Right ventricle myocardium inferior (tissue), 1 donor: ENCODE data around the gene HDGF. TPM values are rescaled to one million over a fixed set of nuclear protein-coding genes. Genes with fewer than 3 reads are reported as not detected.
"Not testable (repeated sequence)": the region's sequence is repeated elsewhere in the genome, so short reads cannot be mapped to it uniquely, and the experiment has no call there.

Experiments used
- ATAC-seq: fragments of 200-7000 bp; cut with Tn5 transposase; one replicate; pipeline ENCODE4 v1.9.1; 2020; ENCODE audit warnings: mild to moderate bottlenecking, moderate library complexity
- DNase-seq: peaks from one replicate; pipeline ENCODE4 v3.0.0; 2021; ENCODE audit errors: missing footprints
- intact Hi-C: fragments of 100-400 bp; cut with DNase I; formaldehyde crosslinking; loops from one replicate; pipeline ENCODE4 v1.11.0; 2022
- total RNA-seq: library from RNA; stranded (reverse); fragmentation: NEBNext Ultra II Directional; extraction: Animal tissue kit (Norgen Biotek cat#: 25700); gene quantifications from one replicate; pipeline ENCODE4 v1.2.1, GENCODE V29; 2021
- donor health status: DM: no; HTN: yes; CAD: no; lungs with severe emphysema.

The HDGF gene
- total RNA-seq, 1 donor from 2014 or later, result 183 TPM

GRCh38 chr1:156768610-156769295 lies 17.3 kb upstream of the HDGF start:
- DNase-seq, result no peak
- ATAC-seq, result no peak
- intact Hi-C loops, result no loop called here

GRCh38 chr1:156767879-156768604 lies 16.6 kb upstream of the HDGF start:
- intact Hi-C loops, result loop anchor here (1.0 to 2.0 kb wide), 3 partner anchors 17 to 40 kb away; partner anchors contain the start of genes HDGF, ISG20L2, METTL25B and MRPL24
- no peak for DNase-seq
- ATAC-seq, result peak; percentile 6

GRCh38 chr1:156767101-156767878 lies 15.8 kb upstream of the HDGF start, which contains the start of gene PRCC:
Gene PRCC (plus strand): TSS chr1:156767535. CDS start chr1:156767772, 237 bp downstream.
- intact Hi-C loops, result loop anchor here (1.0 to 2.0 kb wide), 3 partner anchors 16 to 39 kb away; partner anchors contain the start of genes HDGF, ISG20L2, METTL25B and MRPL24
- peak; percentile 98 for DNase-seq
- peak; percentile 96 for ATAC-seq

GRCh38 chr1:156766298-156767100 lies 15.0 kb upstream of the HDGF start:
- DNase-seq (no peak), ATAC-seq (peak; percentile 12)
- intact Hi-C loops, result loop anchor here (1.0 to 2.0 kb wide), 3 partner anchors 16 to 38 kb away; partner anchors contain the start of genes HDGF, ISG20L2, METTL25B and MRPL24

GRCh38 chr1:156765666-156766065 lies 14.2 kb upstream of the HDGF start:
- DNase-seq, result no peak
- ATAC-seq, result no peak
- intact Hi-C loops, result loop anchor here (2.0 kb wide), 1 partner anchor 15 kb away; the partner anchor contains the start of gene HDGF

GRCh38 chr1:156765136-156765535 lies 13.7 kb upstream of the HDGF start:
- intact Hi-C loops, DNase-seq, ATAC-seq: not testable (repeated sequence)

GRCh38 chr1:156760796-156761104 lies 9.3 kb upstream of the HDGF start:
- DNase-seq (no peak), ATAC-seq (no peak)
- intact Hi-C loops, result no loop called here

- DNase-seq, result no peak
- intact Hi-C loops, result no loop called here
- ATAC-seq, result no peak
Measured at GRCh38 chr1:156760092-156760795, 8.8 kb upstream of the HDGF start.

GRCh38 chr1:156757572-156758253 lies 6.2 kb upstream of the HDGF start:
- ATAC-seq, intact Hi-C loops, DNase-seq: not testable (repeated sequence)

- ATAC-seq (no peak), DNase-seq (no peak)
- intact Hi-C loops, result no loop called here
Measured at GRCh38 chr1:156756355-156756754, 4.9 kb upstream of the HDGF start.

GRCh38 chr1:156755527-156755950 lies 4.1 kb upstream of the HDGF start:
- intact Hi-C loops, result no loop called here
- DNase-seq, result no peak
- ATAC-seq, result no peak

- DNase-seq (no peak), ATAC-seq (no peak)
- intact Hi-C loops, result no loop called here
Measured at GRCh38 chr1:156754219-156754618, 2.7 kb upstream of the HDGF start.

GRCh38 chr1:156752843-156753482 lies 1.5 kb upstream of the HDGF start:
- intact Hi-C loops, result no loop called here

GRCh38 chr1:156751757-156752481 lies 444 bp upstream of the HDGF start:
- intact Hi-C loops, result loop anchor here (2.0 kb wide), 1 partner anchor 15 kb away; the partner anchor contains the start of gene PRCC
- ATAC-seq (peak; percentile 84), DNase-seq (peak; percentile 99)

More at GRCh38 chr1:156752843-156753482, 1.5 kb upstream of the HDGF start:
- ATAC-seq (no peak), DNase-seq (no peak)

- peak; percentile 74 for DNase-seq
- intact Hi-C loops, result loop anchor here (2.0 kb wide), 1 partner anchor 16 kb away; the partner anchor contains the start of gene PRCC
- no peak for ATAC-seq
Measured at GRCh38 chr1:156750711-156751450, 594 bp downstream of the HDGF start.
